ENCODE data around the gene OPCML.

OPCML gene

GRCh38 chr11:133058501-133058900, 473.8 kb downstream of the OPCML start:
- DNase-seq: no peak

GRCh38 chr11:133053124-133053776, 479.1 kb downstream of the OPCML start:
- no peak for DNase-seq

GRCh38 chr11:133052537-133052936, 479.8 kb downstream of the OPCML start:
- no peak for DNase-seq

- no peak for DNase-seq
Measured at GRCh38 chr11:133049244-133050019, 482.9 kb downstream of the OPCML start.

- DNase-seq: no peak
Measured at GRCh38 chr11:133048270-133048669, 484.0 kb downstream of the OPCML start.

GRCh38 chr11:133047771-133048115, 484.6 kb downstream of the OPCML start:
- DNase-seq: no peak

GRCh38 chr11:133047036-133047770, 485.1 kb downstream of the OPCML start:
- no peak for DNase-seq

GRCh38 chr11:133046252-133046651, 486.0 kb downstream of the OPCML start:
- DNase-seq: no peak

- no peak for DNase-seq
Measured at GRCh38 chr11:133041928-133042882, 490.1 kb downstream of the OPCML start.

- DNase-seq: no peak
Measured at GRCh38 chr11:133041181-133041580, 491.1 kb downstream of the OPCML start.

- no peak for DNase-seq
Measured at GRCh38 chr11:133040289-133040900, 491.9 kb downstream of the OPCML start.

GRCh38 chr11:133038850-133039249, 493.5 kb downstream of the OPCML start:
- DNase-seq: no peak

GRCh38 chr11:133034929-133035328, 497.4 kb downstream of the OPCML start:
- DNase-seq: no peak

GRCh38 chr11:133029107-133029506, 503.2 kb downstream of the OPCML start:
- no peak for DNase-seq

- no peak for DNase-seq
Measured at GRCh38 chr11:133026952-133027351, 505.3 kb downstream of the OPCML start.

GRCh38 chr11:133024301-133024700, 508.0 kb downstream of the OPCML start:
- DNase-seq: no peak

GRCh38 chr11:133023232-133023631, 509.1 kb downstream of the OPCML start:
- DNase-seq: no peak

GRCh38 chr11:133021553-133021952, 510.7 kb downstream of the OPCML start:
- DNase-seq: no peak

- no peak for DNase-seq
Measured at GRCh38 chr11:133020372-133020714, 512.0 kb downstream of the OPCML start.

GRCh38 chr11:133019545-133020371, 512.5 kb downstream of the OPCML start:
- no peak for DNase-seq

GRCh38 chr11:133015457-133015856, 516.8 kb downstream of the OPCML start:
- DNase-seq: no peak

Data from activated CD4-positive, alpha-beta T cell treated with anti-CD3 and anti-CD28 coated beads for 48 hours (primary cell).